Measurements from ENCODE around the gene ASB13.

The ASB13 gene

DNA sequence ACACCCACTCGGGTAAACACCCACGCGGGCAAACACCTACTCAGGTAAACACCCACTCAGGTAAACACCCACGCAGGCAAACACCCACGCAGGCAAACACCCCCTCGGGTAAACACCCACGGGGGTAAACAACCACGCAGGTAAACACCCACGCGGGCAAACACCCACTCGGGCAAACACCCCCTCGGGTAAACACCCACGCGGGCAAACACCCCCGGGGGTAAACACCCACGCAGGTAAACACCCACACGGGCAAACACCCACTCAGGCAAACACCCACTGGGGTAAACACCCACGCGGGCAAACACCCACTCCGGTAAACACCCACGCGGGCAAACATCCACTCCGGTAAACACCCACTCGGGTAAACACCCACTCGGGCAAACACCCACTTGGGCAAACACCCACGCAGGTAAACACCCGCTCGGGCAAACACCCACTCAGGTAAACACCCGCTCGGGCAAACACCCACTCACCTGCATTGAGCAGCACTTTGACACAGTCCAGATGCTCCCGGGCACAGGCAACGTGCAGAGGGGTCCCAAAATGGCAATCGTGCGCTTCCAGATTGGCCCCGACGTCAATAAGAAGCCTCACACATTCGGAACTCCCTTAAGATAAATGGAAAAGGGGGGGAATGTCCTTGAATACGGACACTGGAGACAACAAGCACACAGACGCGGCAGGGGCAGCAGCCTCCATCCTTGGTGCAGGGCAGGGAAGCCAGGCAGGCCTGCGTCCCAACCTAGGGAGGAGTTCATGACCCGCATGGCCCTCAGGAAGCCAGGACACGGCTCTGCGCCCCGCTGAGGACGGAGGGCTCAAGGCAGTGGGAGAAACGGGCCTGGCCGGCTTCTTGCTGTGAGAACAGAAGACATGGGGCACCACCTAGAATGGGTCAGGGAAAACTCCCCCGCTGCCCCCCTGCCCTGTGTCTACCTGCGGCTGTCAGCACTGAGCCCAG, 17.6 kb downstream of the ASB13 start:
- Histone ChIP-seq H3K4me2 (no peak overlapping the region), H3K27ac (no peak overlapping the region), H3K4me1 (ENCODE audit: low read depth, poor library complexity, severe bottlenecking) (peaks cover 19% of the 10 kb centered on the region), H4K20me1 (ENCODE audit: insufficient read depth) (no peaks in the 10 kb centered on the region), H3K79me2 (ENCODE audit: insufficient read depth, low read depth) (no peaks in the 10 kb centered on the region), H3K36me3 (ENCODE audit: insufficient read depth) (no peaks in the 10 kb centered on the region), H3K27me3 (ENCODE audit: insufficient read depth, low read depth) (no peaks in the 10 kb centered on the region), H3K9ac (no peak overlapping the region), H3K4me3 (IDR thresholded peaks at IDR 0.05; ENCODE audit: insufficient read depth, low read depth, low read length) (no peak overlapping the region), H2AFZ (ENCODE audit: low read depth) (no peak overlapping the region)
- TF ChIP-seq, protein P1, sequence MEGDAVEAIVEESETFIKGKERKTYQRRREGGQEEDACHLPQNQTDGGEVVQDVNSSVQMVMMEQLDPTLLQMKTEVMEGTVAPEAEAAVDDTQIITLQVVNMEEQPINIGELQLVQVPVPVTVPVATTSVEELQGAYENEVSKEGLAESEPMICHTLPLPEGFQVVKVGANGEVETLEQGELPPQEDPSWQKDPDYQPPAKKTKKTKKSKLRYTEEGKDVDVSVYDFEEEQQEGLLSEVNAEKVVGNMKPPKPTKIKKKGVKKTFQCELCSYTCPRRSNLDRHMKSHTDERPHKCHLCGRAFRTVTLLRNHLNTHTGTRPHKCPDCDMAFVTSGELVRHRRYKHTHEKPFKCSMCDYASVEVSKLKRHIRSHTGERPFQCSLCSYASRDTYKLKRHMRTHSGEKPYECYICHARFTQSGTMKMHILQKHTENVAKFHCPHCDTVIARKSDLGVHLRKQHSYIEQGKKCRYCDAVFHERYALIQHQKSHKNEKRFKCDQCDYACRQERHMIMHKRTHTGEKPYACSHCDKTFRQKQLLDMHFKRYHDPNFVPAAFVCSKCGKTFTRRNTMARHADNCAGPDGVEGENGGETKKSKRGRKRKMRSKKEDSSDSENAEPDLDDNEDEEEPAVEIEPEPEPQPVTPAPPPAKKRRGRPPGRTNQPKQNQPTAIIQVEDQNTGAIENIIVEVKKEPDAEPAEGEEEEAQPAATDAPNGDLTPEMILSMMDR (conservative IDR thresholded peaks at IDR 0.05; ENCODE audit: low read depth, low read length): no peak

DNA sequence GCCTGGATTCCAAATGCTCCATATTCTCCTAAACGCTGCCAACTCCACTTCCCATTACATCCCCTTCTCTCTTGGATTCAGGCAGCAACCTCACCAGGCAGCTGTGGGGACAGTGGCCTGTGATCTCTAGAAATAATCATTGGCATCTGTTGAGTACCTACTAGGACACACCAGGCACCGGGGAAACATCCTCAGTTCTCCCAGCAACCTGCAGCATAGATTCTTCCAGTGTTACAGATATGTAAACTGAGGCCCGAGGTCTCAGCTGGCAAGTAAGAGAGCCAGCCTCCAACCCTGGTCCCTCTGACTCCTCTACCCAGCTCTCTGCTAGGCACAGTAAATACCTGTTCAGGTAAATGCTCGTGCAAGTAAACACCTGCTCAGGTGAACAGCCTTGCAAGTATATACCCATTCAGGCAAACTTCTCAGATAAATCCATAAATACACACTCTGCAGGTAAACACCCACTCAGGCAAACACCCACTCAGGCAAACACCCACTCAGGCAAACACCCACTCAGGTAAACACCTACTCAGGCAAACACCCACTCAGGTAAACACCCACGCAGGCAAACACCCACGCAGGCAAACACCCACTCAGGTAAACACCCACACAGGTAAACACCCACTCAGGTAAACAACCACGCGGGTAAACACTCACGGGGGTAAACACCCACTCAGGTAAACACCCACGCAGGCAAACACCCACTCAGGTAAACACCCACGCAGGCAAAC, 18.7 kb downstream of the ASB13 start:
- no peak overlapping the region for H3K4me3 ChIP-seq (IDR thresholded peaks at IDR 0.05; ENCODE audit: insufficient read depth, low read depth, low read length)
- H2AFZ ChIP-seq (ENCODE audit: low read depth): no peak overlapping the region
- H3K79me2 ChIP-seq (ENCODE audit: insufficient read depth, low read depth): no peaks in the 10 kb centered on the region
- TF ChIP-seq, protein P1 (conservative IDR thresholded peaks at IDR 0.05; ENCODE audit: low read depth, low read length): no peak
- H3K4me2 ChIP-seq: no peak overlapping the region
- H4K20me1 ChIP-seq (ENCODE audit: insufficient read depth): no peaks in the 10 kb centered on the region
- H3K4me1 ChIP-seq (ENCODE audit: low read depth, poor library complexity, severe bottlenecking): peaks cover 8% of the 10 kb centered on the region
- no peak overlapping the region for H3K27ac ChIP-seq
- no peak overlapping the region for H3K9ac ChIP-seq
- no peaks in the 10 kb centered on the region for H3K36me3 ChIP-seq (ENCODE audit: insufficient read depth)
- H3K27me3 ChIP-seq (ENCODE audit: insufficient read depth, low read depth): no peaks in the 10 kb centered on the region

DNA sequence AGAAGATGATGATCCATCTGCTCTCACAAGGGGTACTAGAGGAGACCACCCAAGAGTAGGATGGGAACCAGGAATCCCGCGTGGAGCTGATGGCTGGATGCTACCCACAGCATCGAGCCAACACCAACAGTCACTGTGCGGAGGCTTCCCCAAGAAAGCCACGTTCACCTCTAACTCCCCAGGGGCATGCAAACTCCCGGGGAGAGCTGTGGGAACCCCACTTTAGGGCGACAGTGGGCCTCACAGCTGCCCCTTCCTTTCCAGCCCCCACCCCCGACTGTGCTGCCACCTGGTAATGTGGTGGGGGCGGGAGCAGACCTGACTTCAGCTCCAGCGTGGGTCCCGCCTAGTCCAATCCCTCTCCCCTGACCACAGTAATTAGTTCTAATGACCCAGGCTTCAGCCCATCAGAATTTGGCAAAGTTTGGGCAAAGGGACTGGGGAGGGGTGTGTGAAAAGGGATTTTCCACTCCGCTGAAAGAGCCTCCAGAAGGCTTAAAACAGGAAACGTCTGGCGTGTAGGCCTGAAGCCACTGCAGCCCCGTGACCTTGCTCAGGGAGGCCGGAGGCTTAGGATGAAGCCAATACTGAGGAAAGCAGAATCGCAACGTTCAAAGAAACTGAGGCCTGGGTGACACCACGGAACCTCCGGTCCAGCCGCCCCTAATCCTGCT, 20.3 kb downstream of the ASB13 start:
- TF ChIP-seq, protein P1 (conservative IDR thresholded peaks at IDR 0.05; ENCODE audit: low read depth, low read length): no peak
- H3K4me1 ChIP-seq (ENCODE audit: low read depth, poor library complexity, severe bottlenecking): no peaks in the 10 kb centered on the region
- no peak overlapping the region for H2AFZ ChIP-seq (ENCODE audit: low read depth)
- no peaks in the 10 kb centered on the region for H3K36me3 ChIP-seq (ENCODE audit: insufficient read depth)
- no peaks in the 10 kb centered on the region for H3K27me3 ChIP-seq (ENCODE audit: insufficient read depth, low read depth)
- H3K4me2 ChIP-seq: no peak overlapping the region
- no peaks in the 10 kb centered on the region for H4K20me1 ChIP-seq (ENCODE audit: insufficient read depth)
- H3K27ac ChIP-seq: no peak overlapping the region
- H3K4me3 ChIP-seq (IDR thresholded peaks at IDR 0.05; ENCODE audit: insufficient read depth, low read depth, low read length): no peak overlapping the region
- no peak overlapping the region for H3K9ac ChIP-seq
- no peaks in the 10 kb centered on the region for H3K79me2 ChIP-seq (ENCODE audit: insufficient read depth, low read depth)

DNA sequence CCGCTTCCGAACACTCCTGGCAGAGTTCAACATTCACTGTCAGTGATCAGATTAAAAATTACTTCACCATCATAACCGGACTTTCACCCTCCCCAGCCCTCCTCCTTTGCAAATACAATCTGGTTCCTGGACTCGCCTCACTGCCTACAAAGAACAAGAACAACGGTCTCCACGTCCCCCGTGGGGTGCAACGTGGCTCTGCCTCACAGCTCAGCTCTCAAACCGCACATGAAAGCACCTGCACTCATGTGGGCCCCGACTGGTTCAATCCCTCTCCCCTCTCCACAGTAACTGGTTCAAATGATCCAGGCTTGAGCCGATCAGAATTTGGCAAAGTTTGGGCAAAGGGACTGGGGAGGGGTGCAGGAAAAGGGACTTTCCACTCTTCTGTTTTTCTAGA, 21.0 kb downstream of the ASB13 start:
- Histone ChIP-seq H3K36me3 (ENCODE audit: insufficient read depth) (peaks cover 4% of the 10 kb centered on the region; the same call in 1 of the 2 replicates), H3K9ac (no peak overlapping the region), H3K27ac (no peak overlapping the region), H3K4me1 (ENCODE audit: low read depth, poor library complexity, severe bottlenecking) (no peaks in the 10 kb centered on the region), H3K79me2 (ENCODE audit: insufficient read depth, low read depth) (no peaks in the 10 kb centered on the region), H3K4me3 (IDR thresholded peaks at IDR 0.05; ENCODE audit: insufficient read depth, low read depth, low read length) (no peak overlapping the region), H2AFZ (ENCODE audit: low read depth) (no peak overlapping the region), H4K20me1 (ENCODE audit: insufficient read depth) (no peaks in the 10 kb centered on the region), H3K27me3 (ENCODE audit: insufficient read depth, low read depth) (no peaks in the 10 kb centered on the region), H3K4me2 (no peak overlapping the region)
- TF ChIP-seq, protein P1 (conservative IDR thresholded peaks at IDR 0.05; ENCODE audit: low read depth, low read length): no peak

All from KMS-11 (cell line).